HepG2 (cell line): ENCODE results near the gene TIPRL. TPM values are rescaled to one million over a fixed set of nuclear protein-coding genes. Genes with fewer than 3 reads are reported as not detected.

Experiments
- BRD4 ChIP-seq: sonication (generic); formaldehyde crosslinking; IDR thresholded peaks from 2 replicates; pipeline ENCODE4 v1.4.0; 2020; ENCODE audit warnings: missing genetic modification reagents
- ETV5 ChIP-seq: IDR thresholded peaks from 2 replicates; pipeline ENCODE4 v1.6.1; 2018; ENCODE audit warnings: missing biosample characterization, missing genetic modification reagents, inconsistent platforms, borderline replicate concordance
- NBN ChIP-seq: fragments of 450-650 bp; conservative IDR thresholded peaks from 2 replicates; pipeline ENCODE4 v1.6.1; 2017
- NCOA2 ChIP-seq: sonication (generic); formaldehyde crosslinking; IDR thresholded peaks from 2 replicates; pipeline ENCODE4 v1.8.0; 2022; ENCODE audit warnings: inconsistent platforms
- REXO4 ChIP-seq: sonication (generic); formaldehyde crosslinking; IDR thresholded peaks from 2 replicates; pipeline ENCODE4 v1.8.0; 2022; ENCODE audit warnings: missing genetic modification reagents, mild to moderate bottlenecking, borderline replicate concordance
- SP5 ChIP-seq: IDR thresholded peaks from 2 replicates; pipeline ENCODE4 v1.6.1; 2016; ENCODE audit warnings: low read depth, borderline replicate concordance
- SPEN ChIP-seq: sonication (generic); formaldehyde crosslinking; IDR thresholded peaks from 2 replicates; pipeline ENCODE4 v1.5.1; 2020; ENCODE audit warnings: low read depth, mild to moderate bottlenecking, missing genetic modification reagents
- TCF7 ChIP-seq: sonication (generic); IDR thresholded peaks from 2 replicates; pipeline ENCODE4 v1.6.1; 2016; ENCODE audit warnings: antibody characterized with exemption, low read depth
- ZBTB42 ChIP-seq: sonication (generic); formaldehyde crosslinking; IDR thresholded peaks from 2 replicates; pipeline ENCODE4 v1.5.0; 2020; ENCODE audit warnings: mild to moderate bottlenecking, missing genetic modification reagents
- ZBTB7B ChIP-seq: sonication (generic); formaldehyde crosslinking; IDR thresholded peaks from 2 replicates; pipeline ENCODE4 v1.4.0; 2020; ENCODE audit warnings: missing genetic modification reagents
- ZNF296 ChIP-seq: sonication (generic); formaldehyde crosslinking; conservative IDR thresholded peaks from 2 replicates; pipeline ENCODE4 v1.5.0; 2020; ENCODE audit warnings: mild to moderate bottlenecking, missing genetic modification reagents
- ZNF350 ChIP-seq: sonication (generic); formaldehyde crosslinking; IDR thresholded peaks from 2 replicates; pipeline ENCODE4 v1.4.0; 2020; ENCODE audit warnings: mild to moderate bottlenecking, low read depth, missing genetic modification reagents, borderline replicate concordance
- ZNF549 ChIP-seq: sonication (generic); formaldehyde crosslinking; IDR thresholded peaks from 2 replicates; pipeline ENCODE4 v1.5.0; 2020; ENCODE audit warnings: missing genetic modification reagents
- ZNF564 ChIP-seq: sonication (generic); formaldehyde crosslinking; IDR thresholded peaks from 2 replicates; pipeline ENCODE4 v1.8.1; 2023; ENCODE audit warnings: mild to moderate bottlenecking, missing genetic modification reagents
- ZNF713 ChIP-seq: sonication (generic); formaldehyde crosslinking; IDR thresholded peaks from 2 replicates; pipeline ENCODE4 v1.4.0; 2020; ENCODE audit warnings: mild to moderate bottlenecking, missing genetic modification reagents
- ZNF746 ChIP-seq: sonication (generic); formaldehyde crosslinking; IDR thresholded peaks from 2 replicates; pipeline ENCODE4 v1.8.0; 2022; ENCODE audit warnings: mild to moderate bottlenecking, missing genetic modification reagents
- polyA plus RNA-seq, 8 experiments: library from polyadenylated mRNA; depleted of rRNA in 3 of 8; stranded (reverse) in 7 of 8; unstranded in 1 of 8; fragments of >200 nt; fragmentation: Illumina TruSeq in 4 of 8; extraction: Trizol in 4 of 8; gene quantifications; 2 replicates each; pipeline versions ENCODE4 v1.2.1 to v1.2.3, GENCODE V29; 2011 to 2016; ENCODE audit warnings: low read depth in 4 of 8, missing spikeins in 1 of 8, mixed read lengths in 1 of 8; ENCODE audit not compliant: insufficient read depth in 1 of 8
- total RNA-seq, 5 experiments: library from RNA; depleted of rRNA; stranded (reverse); fragments of >200 nt; fragmentation: Illumina TruSeq; extraction: Trizol; gene quantifications; 2 replicates each; pipeline ENCODE4 v1.2.3, GENCODE V29; 2016; ENCODE audit warnings: low read depth in 1 of 5
- TF ChIP-seq, protein P1 (sequence below): sonication (generic); formaldehyde crosslinking; IDR thresholded peaks from 2 replicates; pipeline ENCODE4 v1.5.1; 2020; ENCODE audit warnings: missing genetic modification reagents, mild to moderate bottlenecking, borderline replicate concordance
- TF ChIP-seq, protein P2 (sequence below): IDR thresholded peaks from 2 replicates; pipeline ENCODE4 v1.6.1; 2016; ENCODE audit warnings: low read depth, borderline replicate concordance
- TF ChIP-seq, protein P3 (sequence below): IDR thresholded peaks from 2 replicates; pipeline ENCODE4 v1.6.1; 2016; ENCODE audit warnings: missing compliant biosample characterization, missing genetic modification reagents, borderline replicate concordance
- TF ChIP-seq, protein P4 (sequence below): sonication (generic); formaldehyde crosslinking; IDR thresholded peaks from 2 replicates; pipeline ENCODE4 v1.8.0; 2022; ENCODE audit warnings: missing genetic modification reagents, mild to moderate bottlenecking, moderate library complexity, borderline replicate concordance

TIPRL gene
- total and polyA plus RNA-seq, 2 of the 13 experiments (the other 11 are each of a cell fraction or from before 2014, with no cell fraction given) = 10.1 to 22.8 TPM

DNA sequence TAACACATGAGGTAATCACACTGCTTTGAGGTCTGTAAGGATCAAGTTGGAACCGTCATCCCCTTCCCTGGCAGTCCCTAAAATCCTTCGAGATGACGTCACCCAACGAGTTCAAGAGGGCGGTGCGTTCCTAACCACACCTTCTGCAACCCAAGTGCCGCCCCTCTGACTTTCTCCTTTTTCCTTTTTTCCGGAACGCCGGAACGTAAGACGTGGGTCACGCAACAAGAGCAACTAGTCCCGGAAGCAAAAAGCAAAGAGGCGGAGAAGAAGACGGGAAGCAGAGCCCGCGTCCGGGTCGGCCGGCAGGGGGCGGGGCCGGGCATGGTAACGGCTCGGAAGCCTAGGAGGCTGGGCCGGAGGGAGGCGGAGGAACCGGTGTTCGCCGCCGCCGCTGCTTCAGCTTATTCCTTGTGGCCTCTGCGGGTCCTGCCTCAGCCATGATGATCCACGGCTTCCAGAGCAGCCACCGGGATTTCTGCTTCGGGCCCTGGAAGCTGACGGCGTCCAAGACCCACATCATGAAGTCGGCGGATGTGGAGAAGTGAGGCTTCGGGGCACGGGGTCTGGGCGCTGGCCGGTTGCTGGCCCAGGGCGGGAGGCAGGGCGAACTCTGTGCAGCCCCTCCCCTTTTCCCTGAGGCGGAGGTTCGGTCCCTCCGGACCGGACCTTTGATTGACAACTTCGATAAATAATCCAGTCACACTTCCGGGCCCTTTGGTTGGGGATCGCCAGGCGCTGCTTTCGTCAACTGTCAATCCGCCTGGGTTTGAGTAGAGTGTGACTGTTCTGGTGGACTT, at the start of gene TIPRL (continued):
- TF ChIP-seq ZNF296 (CRISPR knock-in tag) (no peak), ZNF350 (CRISPR knock-in tag) (peak; percentile 83; the same call in 1 of the 2 replicates), NCOA2 (CRISPR knock-in tag) (peak; percentile 36; the same call in 1 of the 2 replicates), REXO4 (no peak), ZBTB42 (CRISPR knock-in tag) (no peak), SP5 (CRISPR knock-in tag) (peak; percentile 99), SPEN (CRISPR knock-in tag) (peak; percentile 72), NBN (no peak), ZNF713 (no peak), ZNF564 (CRISPR knock-in tag) (no peak), BRD4 (CRISPR knock-in tag) (no peak; the same call in 1 of the 2 replicates), ZNF746 (CRISPR knock-in tag) (no peak), ETV5 (peak; percentile 56; the same call in 1 of the 2 replicates), ZNF549 (CRISPR knock-in tag) (no peak), TCF7 (no peak), ZBTB7B (CRISPR knock-in tag) (no peak; the same call in 1 of the 2 replicates)
- TF ChIP-seq, protein P1, sequence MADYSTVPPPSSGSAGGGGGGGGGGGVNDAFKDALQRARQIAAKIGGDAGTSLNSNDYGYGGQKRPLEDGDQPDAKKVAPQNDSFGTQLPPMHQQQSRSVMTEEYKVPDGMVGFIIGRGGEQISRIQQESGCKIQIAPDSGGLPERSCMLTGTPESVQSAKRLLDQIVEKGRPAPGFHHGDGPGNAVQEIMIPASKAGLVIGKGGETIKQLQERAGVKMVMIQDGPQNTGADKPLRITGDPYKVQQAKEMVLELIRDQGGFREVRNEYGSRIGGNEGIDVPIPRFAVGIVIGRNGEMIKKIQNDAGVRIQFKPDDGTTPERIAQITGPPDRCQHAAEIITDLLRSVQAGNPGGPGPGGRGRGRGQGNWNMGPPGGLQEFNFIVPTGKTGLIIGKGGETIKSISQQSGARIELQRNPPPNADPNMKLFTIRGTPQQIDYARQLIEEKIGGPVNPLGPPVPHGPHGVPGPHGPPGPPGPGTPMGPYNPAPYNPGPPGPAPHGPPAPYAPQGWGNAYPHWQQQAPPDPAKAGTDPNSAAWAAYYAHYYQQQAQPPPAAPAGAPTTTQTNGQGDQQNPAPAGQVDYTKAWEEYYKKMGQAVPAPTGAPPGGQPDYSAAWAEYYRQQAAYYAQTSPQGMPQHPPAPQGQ (CRISPR knock-in tag) = no peak
- TF ChIP-seq, protein P2, sequence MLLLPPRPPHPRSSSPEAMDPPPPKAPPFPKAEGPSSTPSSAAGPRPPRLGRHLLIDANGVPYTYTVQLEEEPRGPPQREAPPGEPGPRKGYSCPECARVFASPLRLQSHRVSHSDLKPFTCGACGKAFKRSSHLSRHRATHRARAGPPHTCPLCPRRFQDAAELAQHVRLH (CRISPR knock-in tag) = peak; percentile 49
- TF ChIP-seq, protein P3, sequence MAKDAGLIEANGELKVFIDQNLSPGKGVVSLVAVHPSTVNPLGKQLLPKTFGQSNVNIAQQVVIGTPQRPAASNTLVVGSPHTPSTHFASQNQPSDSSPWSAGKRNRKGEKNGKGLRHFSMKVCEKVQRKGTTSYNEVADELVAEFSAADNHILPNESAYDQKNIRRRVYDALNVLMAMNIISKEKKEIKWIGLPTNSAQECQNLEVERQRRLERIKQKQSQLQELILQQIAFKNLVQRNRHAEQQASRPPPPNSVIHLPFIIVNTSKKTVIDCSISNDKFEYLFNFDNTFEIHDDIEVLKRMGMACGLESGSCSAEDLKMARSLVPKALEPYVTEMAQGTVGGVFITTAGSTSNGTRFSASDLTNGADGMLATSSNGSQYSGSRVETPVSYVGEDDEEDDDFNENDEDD = peak; percentile 12; the same call in 1 of the 2 replicates
- TF ChIP-seq, protein P4, sequence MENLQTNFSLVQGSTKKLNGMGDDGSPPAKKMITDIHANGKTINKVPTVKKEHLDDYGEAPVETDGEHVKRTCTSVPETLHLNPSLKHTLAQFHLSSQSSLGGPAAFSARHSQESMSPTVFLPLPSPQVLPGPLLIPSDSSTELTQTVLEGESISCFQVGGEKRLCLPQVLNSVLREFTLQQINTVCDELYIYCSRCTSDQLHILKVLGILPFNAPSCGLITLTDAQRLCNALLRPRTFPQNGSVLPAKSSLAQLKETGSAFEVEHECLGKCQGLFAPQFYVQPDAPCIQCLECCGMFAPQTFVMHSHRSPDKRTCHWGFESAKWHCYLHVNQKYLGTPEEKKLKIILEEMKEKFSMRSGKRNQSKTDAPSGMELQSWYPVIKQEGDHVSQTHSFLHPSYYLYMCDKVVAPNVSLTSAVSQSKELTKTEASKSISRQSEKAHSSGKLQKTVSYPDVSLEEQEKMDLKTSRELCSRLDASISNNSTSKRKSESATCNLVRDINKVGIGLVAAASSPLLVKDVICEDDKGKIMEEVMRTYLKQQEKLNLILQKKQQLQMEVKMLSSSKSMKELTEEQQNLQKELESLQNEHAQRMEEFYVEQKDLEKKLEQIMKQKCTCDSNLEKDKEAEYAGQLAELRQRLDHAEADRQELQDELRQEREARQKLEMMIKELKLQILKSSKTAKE (CRISPR knock-in tag) = no peak
